Measurements from ENCODE around the gene MYO1H. TPM values are rescaled to one million over a fixed set of nuclear protein-coding genes. Genes with fewer than 3 reads are reported as not detected.
"Not testable (repeated sequence)": the region's sequence is repeated elsewhere in the genome, so short reads cannot be mapped to it uniquely, and the experiment has no call there.

MYO1H gene
- total RNA-seq, 1 experiment from 2014 or later: 0.26 TPM

- H3K56ac ChIP-seq (ENCODE audit: insufficient read length, low read depth, low read length): no peak overlapping the region
- H3K79me1 ChIP-seq (ENCODE audit: insufficient read depth, low read depth, low read length, poor library complexity, severe bottlenecking): no peaks in the 10 kb centered on the region
- WGBS (ENCODE audit: extremely low coverage, insufficient read length, low lambda C conversion rate): no CpG with 5 or more reads among the region's 6 CpGs
- no peak overlapping the region for H3K4me3 Mint-ChIP-seq
- no peak overlapping the region for H3T11ph ChIP-seq (ENCODE audit: low read length)
- no peak overlapping the region for H2BK15ac ChIP-seq (ENCODE audit: low read depth, low read length)
- peak overlapping the region in 1 of 3 experiments; percentile 87; a peak in 1 of 7 replicates for H3K27ac Mint-ChIP-seq
- H2AFZ ChIP-seq (ENCODE audit: low read length): no peak overlapping the region
- H4K20me1 ChIP-seq (ENCODE audit: control insufficient read depth, insufficient read depth, insufficient read length): no peaks in the 10 kb centered on the region
- H3K14ac ChIP-seq (ENCODE audit: insufficient read depth, low read length): no peak overlapping the region
- no peak for TF ChIP-seq CTCF (conservative IDR thresholded peaks at IDR 0.05)
- no peak for DNase-seq
- no peak overlapping the region for H2BK12ac ChIP-seq (ENCODE audit: insufficient read length, low read depth, low read length)
- H3K4me1 Mint-ChIP-seq: peaks cover 36 to 38% of the 10 kb centered on the region in 2 experiments
- no peak overlapping the region for H2BK120ac ChIP-seq (ENCODE audit: low read depth, low read length, poor library complexity, severe bottlenecking)
- H3K79me2 ChIP-seq (ENCODE audit: insufficient read depth, low read length): no peaks in the 10 kb centered on the region
- no peaks in the 10 kb centered on the region for H3K27me3 ChIP-seq (ENCODE audit: insufficient read depth, low read length)
- H3K9ac ChIP-seq (ENCODE audit: extremely low read depth, insufficient read length, low read length): no peak overlapping the region
- no peaks in the 10 kb centered on the region; the same call in 1 of the 2 replicates for H3K27me3 Mint-ChIP-seq (ENCODE audit: low read depth)
- no peak overlapping the region for H2AK5ac ChIP-seq (ENCODE audit: insufficient read length, low read length)
- no peak overlapping the region for H4K91ac ChIP-seq (ENCODE audit: insufficient read length, low read depth, low read length)
- H3K4ac ChIP-seq (ENCODE audit: low read depth, low read length): no peak overlapping the region
- no peak overlapping the region for H3K27ac ChIP-seq (ENCODE audit: insufficient read length, low read depth, low read length)
- no peak overlapping the region for H2BK5ac ChIP-seq (ENCODE audit: insufficient read length, low read length)
- H3K23me2 ChIP-seq (ENCODE audit: insufficient read length, low read depth, low read length, poor library complexity, severe bottlenecking): no peaks in the 10 kb centered on the region
- no peaks in the 10 kb centered on the region for H3K36me3 Mint-ChIP-seq (ENCODE audit: insufficient read depth in 1 of 3, low read depth in 3 of 3)
- H3K23ac ChIP-seq (ENCODE audit: insufficient read length, low read depth, low read length): no peak overlapping the region
- H2BK20ac ChIP-seq (ENCODE audit: low read depth, low read length, poor library complexity, severe bottlenecking): no peak overlapping the region
- H3K18ac ChIP-seq (ENCODE audit: insufficient read length, low read depth, low read length): no peak overlapping the region
- H3K9me3 Mint-ChIP-seq: no peaks in the 10 kb centered on the region
- no peaks in the 10 kb centered on the region for H3K9me3 ChIP-seq (ENCODE audit: control insufficient read depth, low read depth, low read length)
- peaks cover 7% of the 10 kb centered on the region; the same call in 1 of the 2 replicates for H3K4me1 ChIP-seq (ENCODE audit: insufficient read depth, low read length)
- no peak overlapping the region for H4K5ac ChIP-seq (ENCODE audit: insufficient read length, low read depth, low read length)
- no peak overlapping the region for H4K8ac ChIP-seq (replicated peaks; ENCODE audit: insufficient read length, low read depth, low read length)
- H3K4me2 ChIP-seq (ENCODE audit: insufficient read depth, insufficient read length, low read length): no peak overlapping the region
Measured at GRCh38 chr12:109439181-109439580, 91.5 kb downstream of the MYO1H start.

- H2AFZ ChIP-seq (ENCODE audit: low read length); H3K14ac ChIP-seq (ENCODE audit: insufficient read depth, low read length); H3K36me3 Mint-ChIP-seq (ENCODE audit: insufficient read depth in 1 of 3, low read depth in 3 of 3); H2BK12ac ChIP-seq (ENCODE audit: insufficient read length, low read depth, low read length); H3K4me3 Mint-ChIP-seq; H3K9ac ChIP-seq (ENCODE audit: extremely low read depth, insufficient read length, low read length); H3K27ac ChIP-seq (ENCODE audit: insufficient read length, low read depth, low read length); H3K9me3 ChIP-seq (ENCODE audit: control insufficient read depth, low read depth, low read length); H2BK5ac ChIP-seq (ENCODE audit: insufficient read length, low read length); H3K56ac ChIP-seq (ENCODE audit: insufficient read length, low read depth, low read length); H2BK120ac ChIP-seq (ENCODE audit: low read depth, low read length, poor library complexity, severe bottlenecking); H4K5ac ChIP-seq (ENCODE audit: insufficient read length, low read depth, low read length); H3K79me2 ChIP-seq (ENCODE audit: insufficient read depth, low read length); H3K4me1 ChIP-seq (ENCODE audit: insufficient read depth, low read length); H3K23ac ChIP-seq (ENCODE audit: insufficient read length, low read depth, low read length); H3K4ac ChIP-seq (ENCODE audit: low read depth, low read length); H3K18ac ChIP-seq (ENCODE audit: insufficient read length, low read depth, low read length); H2AK5ac ChIP-seq (ENCODE audit: insufficient read length, low read length); H3K9me3 Mint-ChIP-seq; H3T11ph ChIP-seq (ENCODE audit: low read length); H3K79me1 ChIP-seq (ENCODE audit: insufficient read depth, low read depth, low read length, poor library complexity, severe bottlenecking); H3K23me2 ChIP-seq (ENCODE audit: insufficient read length, low read depth, low read length, poor library complexity, severe bottlenecking); DNase-seq; H3K27me3 ChIP-seq (ENCODE audit: insufficient read depth, low read length); H3K27me3 Mint-ChIP-seq (ENCODE audit: low read depth); H4K8ac ChIP-seq (replicated peaks; ENCODE audit: insufficient read length, low read depth, low read length); H3K27ac Mint-ChIP-seq; H4K20me1 ChIP-seq (ENCODE audit: control insufficient read depth, insufficient read depth, insufficient read length); H2BK20ac ChIP-seq (ENCODE audit: low read depth, low read length, poor library complexity, severe bottlenecking); H4K91ac ChIP-seq (ENCODE audit: insufficient read length, low read depth, low read length); H2BK15ac ChIP-seq (ENCODE audit: low read depth, low read length); H3K4me2 ChIP-seq (ENCODE audit: insufficient read depth, insufficient read length, low read length): not testable (repeated sequence)
- no CpG with 5 or more reads among the region's 13 CpGs for WGBS (ENCODE audit: extremely low coverage, insufficient read length, low lambda C conversion rate)
- peaks cover 29 to 33% of the 10 kb centered on the region in 2 experiments for H3K4me1 Mint-ChIP-seq
Measured at GRCh38 chr12:109439951-109440350, 92.3 kb downstream of the MYO1H start.

All from H9 (cell line).